Activated CD4-positive, alpha-beta T cell treated with anti-CD3 and anti-CD28 coated beads, Interleukin-2, amount 50 U/mL, for 16 hours (primary cell): Measurements from ENCODE around the gene GJB6.

ENCODE experiments used
- DNase-seq: peaks from one replicate; pipeline ENCODE4 v3.0.0-alpha.2; 2020

Gene GJB6

GRCh38 chr13:20185366-20186056 lies 46.6 kb downstream of the GJB6 start:
- DNase-seq = no peak

GRCh38 chr13:20182231-20182846 lies 49.8 kb downstream of the GJB6 start:
- peak; percentile 75 for DNase-seq

DNA sequence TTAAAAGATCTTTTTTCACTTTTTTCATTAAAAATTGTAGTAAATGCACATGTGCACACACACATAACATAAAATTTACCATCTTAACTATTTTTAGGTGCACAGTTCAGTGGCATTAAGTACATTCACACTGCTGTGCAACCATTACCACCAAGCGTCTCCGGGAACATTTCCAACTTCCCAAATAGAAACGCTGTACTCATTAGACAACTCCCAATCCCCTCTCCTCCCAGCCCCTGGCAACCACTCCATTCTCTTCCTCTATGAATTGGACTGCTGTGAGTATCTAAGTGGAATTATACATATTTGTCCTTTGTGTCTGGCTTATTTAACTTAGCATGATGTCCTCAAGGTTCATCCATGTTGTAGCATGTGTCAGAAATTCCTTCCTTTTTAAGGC lies 50.9 kb downstream of the GJB6 start:
- no peak for DNase-seq

DNA sequence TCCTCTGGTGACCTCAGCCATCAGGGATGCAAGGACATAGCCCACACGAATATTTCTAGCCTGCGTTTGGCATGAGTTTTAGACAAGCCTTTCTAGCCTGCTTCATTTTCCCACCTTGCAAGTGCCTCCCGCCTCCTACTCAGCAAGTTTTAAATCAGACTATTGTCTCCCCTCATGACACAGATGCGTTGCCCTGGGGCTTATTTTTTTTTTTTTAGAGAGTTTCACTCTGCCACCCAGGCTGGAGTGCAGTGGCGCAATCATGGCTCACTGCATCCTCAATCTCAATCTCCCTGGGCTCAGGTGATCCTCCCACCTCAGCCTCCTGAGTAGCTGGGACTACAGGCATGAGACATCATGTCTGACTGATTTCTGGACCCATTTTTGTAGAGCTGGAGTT lies 54.0 kb downstream of the GJB6 start:
- DNase-seq = no peak

- DNase-seq = no peak
Observed at GRCh38 chr13:20177049-20177831, 54.9 kb downstream of the GJB6 start.

GRCh38 chr13:20175907-20176652 lies 56.0 kb downstream of the GJB6 start:
- no peak for DNase-seq

GRCh38 chr13:20175406-20175794 lies 56.7 kb downstream of the GJB6 start:
- no peak for DNase-seq

- peak; percentile 86 for DNase-seq
Observed at GRCh38 chr13:20174656-20175405, 57.3 kb downstream of the GJB6 start.

DNA sequence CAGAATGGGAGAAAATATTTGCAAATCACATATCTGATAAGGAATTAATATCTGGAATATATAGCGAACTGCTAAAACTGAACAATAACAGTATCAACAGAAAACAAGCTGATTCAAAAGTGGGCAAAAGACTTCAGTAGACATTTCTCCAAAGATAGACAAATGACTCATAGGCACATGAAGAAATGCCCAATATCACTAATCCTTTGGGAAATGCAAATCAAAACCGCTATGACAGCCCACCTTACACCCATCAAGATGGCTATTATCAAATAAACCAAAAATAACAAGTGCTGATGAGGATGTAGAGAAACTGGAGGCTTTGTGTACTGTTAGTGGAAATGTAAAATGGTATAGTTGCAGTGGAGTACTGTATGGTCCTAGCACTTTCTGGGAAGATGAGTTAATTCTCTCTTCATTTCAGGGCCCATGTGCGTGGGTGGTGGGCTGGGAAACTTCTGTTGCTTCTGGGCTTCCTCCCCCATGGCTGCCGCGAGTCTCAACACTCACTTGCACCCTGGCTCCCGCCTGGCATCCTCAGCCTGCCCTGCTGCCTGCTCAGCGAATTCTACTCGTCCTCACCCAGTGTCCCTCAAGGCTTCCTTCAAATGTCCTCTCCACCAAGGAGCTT lies 58.9 kb downstream of the GJB6 start:
- no peak for DNase-seq
